OCI-LY3 (cell line): ENCODE results near the gene HAUS1.

ENCODE experiments used
- CTCF ChIP-seq: fragments of 200-600, 300-600 bp; sonication (generic); IDR thresholded peaks from 2 replicates; pipeline ENCODE4 v1.5.1; 2014; ENCODE audit warnings: antibody characterized with exemption, low read length, low read depth
- EZH2phosphoT487 ChIP-seq: fragments of 200-600 bp; shearing (Covaris generic); IDR thresholded peaks from 2 replicates; pipeline ENCODE4 v1.6.1; 2018; ENCODE audit warnings: antibody characterized with exemption, mixed run types, low read depth

GRCh38 chr18:46062781-46063180 lies 41.4 kb upstream of the HAUS1 start:
- no peak for TF ChIP-seq CTCF
- no peak for TF ChIP-seq EZH2phosphoT487
